CD4-positive, alpha-beta T cell (primary cell): Measurements from ENCODE around the gene PIAS1. TPM values are rescaled to one million over a fixed set of nuclear protein-coding genes. Genes with fewer than 3 reads are reported as not detected.

Source experiments
- ATAC-seq: fragments of 200-7000 bp; cut with Tn5 transposase; one replicate; pipeline ENCODE4 v1.10.0; 2022; ENCODE audit warnings: mild to moderate bottlenecking; ENCODE audit not compliant: poor library complexity
- CTCF ChIA-PET: fragments of 350-600 bp; sonication (Branson Sonifier 250); formaldehyde crosslinking; loops from one replicate; lab custom pipeline; 2021; ENCODE audit warnings: antibody characterized with exemption, inconsistent platforms; lab: Charles Lee
- POLR2A ChIA-PET: fragments of 350-600 bp; sonication (Branson Sonifier 250); formaldehyde crosslinking; loops from one replicate; lab custom pipeline; 2021; ENCODE audit warnings: antibody characterized with exemption, inconsistent platforms; lab: Charles Lee
- DNase-seq, 14 experiments: peaks; one replicate each; pipeline ENCODE4 v3.0.0-alpha.2; 2013 to 2020; ENCODE audit warnings: mixed read lengths in 2 of 14
- H3K27ac ChIP-seq, 2 donors: one replicate each; pipeline versions ENCODE4 v1.5.1 to v1.7.0; 2013; ENCODE audit warnings: low read length in 2 of 2, low read depth in 1 of 2, mild to moderate bottlenecking in 1 of 2
- H3K27me3 ChIP-seq, 2 experiments: 1 replicate in 1 of 2; 2 replicates in 1 of 2; pipeline versions ENCODE4 v1.6.1 to v1.7.0; 2013; ENCODE audit warnings: low read length in 2 of 2, control low read depth in 1 of 2, mild to moderate bottlenecking in 1 of 2, moderate library complexity in 1 of 2; ENCODE audit not compliant: insufficient read depth in 2 of 2, control insufficient read depth in 1 of 2
- H3K36me3 ChIP-seq: one replicate; pipeline ENCODE4 v1.6.1; 2013; ENCODE audit warnings: low read length, control low read depth; ENCODE audit not compliant: insufficient read depth
- H3K4me1 ChIP-seq: one replicate; pipeline ENCODE4 v1.6.1; 2013; ENCODE audit warnings: low read length, control low read depth; ENCODE audit not compliant: insufficient read depth
- H3K4me3 ChIP-seq: one replicate; pipeline ENCODE4 v1.5.1; 2013; ENCODE audit warnings: mild to moderate bottlenecking, low read length, moderate library complexity
- H3K9me3 ChIP-seq, 2 experiments: 1 replicate in 1 of 2; 2 replicates in 1 of 2; pipeline versions ENCODE4 v1.6.1 to v1.7.0; 2013; ENCODE audit warnings: low read length in 2 of 2, mild to moderate bottlenecking in 2 of 2, control low read depth in 1 of 2, moderate library complexity in 1 of 2; ENCODE audit not compliant: control insufficient read depth in 1 of 2, insufficient read depth in 1 of 2
- H3K27ac Mint-ChIP-seq: one replicate; pipeline ENCODE4 v1.8.0; 2020; ENCODE audit warnings: mixed read lengths
- H3K27me3 Mint-ChIP-seq: one replicate; pipeline ENCODE4 v1.8.0; 2021; ENCODE audit warnings: mixed read lengths
- H3K36me3 Mint-ChIP-seq: one replicate; pipeline ENCODE4 v1.8.0; 2021; ENCODE audit warnings: low read depth, mixed read lengths
- H3K4me1 Mint-ChIP-seq: one replicate; pipeline ENCODE4 v1.8.0; 2021; ENCODE audit warnings: low read depth, mixed read lengths
- H3K4me3 Mint-ChIP-seq: one replicate; pipeline ENCODE4 v1.8.0; 2020; ENCODE audit warnings: mild to moderate bottlenecking, mixed read lengths
- H3K9me3 Mint-ChIP-seq: one replicate; pipeline ENCODE4 v1.8.0; 2020; ENCODE audit warnings: mixed read lengths
- intact Hi-C, 2 experiments: fragments of 100-400 bp; cut with DNase I in 1 of 2; cut with micrococcal nuclease in 1 of 2; formaldehyde crosslinking; loops; one replicate each; pipeline versions ENCODE4 v1.15.1 to v1.9.0; 2023 to 2025; cut with DNase I, micrococcal nuclease
- total RNA-seq, 174 experiments: library from RNA in 2 of 174; stranded (reverse) in 2 of 174; gene quantifications; one replicate each; pipeline ENCODE4 v1.2.3 and lab custom pipeline; 2021 to 2026
- TF ChIP-seq, protein P1 (sequence below): fragments of 200-600 bp; IDR thresholded peaks from one replicate; pipeline ENCODE4 v1.8.0; 2022; ENCODE audit warnings: antibody characterized with exemption, mild to moderate bottlenecking

The PIAS1 gene
- total RNA-seq, 2 experiments from 2014 or later: 73.1 to 74.8 TPM

DNA sequence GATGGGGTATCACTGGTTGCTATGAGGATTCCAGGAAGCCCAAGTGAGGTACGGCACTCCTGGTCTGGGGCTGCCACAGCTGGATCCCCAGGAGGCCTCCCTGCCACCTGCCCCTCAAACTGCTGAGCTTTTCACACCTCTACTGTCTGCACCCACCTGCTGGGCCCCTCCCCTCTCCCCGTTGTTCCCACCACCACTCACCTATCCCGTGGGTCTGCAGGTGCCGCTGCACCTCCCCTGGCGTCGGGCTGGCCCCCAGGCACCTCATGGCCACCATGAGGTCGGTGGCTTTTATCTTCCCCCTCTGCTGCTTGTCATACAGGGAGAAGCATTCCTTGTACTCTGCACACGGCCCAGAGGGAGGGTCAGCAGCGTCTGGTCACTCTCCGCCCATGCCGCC lies 145.2 kb downstream of the PIAS1 start:
- Histone ChIP-seq H3K27me3 (no peaks in the 10 kb centered on the region), H3K27ac (no peak overlapping the region), H3K4me1 (peaks cover 3% of the 10 kb centered on the region), H3K36me3 (peaks cover 2% of the 10 kb centered on the region), H3K9me3 (no peaks in the 10 kb centered on the region), H3K4me3 (no peak overlapping the region)
- CTCF ChIA-PET: no interaction called here
- POLR2A ChIA-PET: no interaction called here
- no peaks in the 10 kb centered on the region for H3K4me1 Mint-ChIP-seq
- no peak overlapping the region for H3K27ac Mint-ChIP-seq
- H3K27me3 Mint-ChIP-seq: no peaks in the 10 kb centered on the region
- no peak overlapping the region for H3K4me3 Mint-ChIP-seq
- TF ChIP-seq, protein P1, sequence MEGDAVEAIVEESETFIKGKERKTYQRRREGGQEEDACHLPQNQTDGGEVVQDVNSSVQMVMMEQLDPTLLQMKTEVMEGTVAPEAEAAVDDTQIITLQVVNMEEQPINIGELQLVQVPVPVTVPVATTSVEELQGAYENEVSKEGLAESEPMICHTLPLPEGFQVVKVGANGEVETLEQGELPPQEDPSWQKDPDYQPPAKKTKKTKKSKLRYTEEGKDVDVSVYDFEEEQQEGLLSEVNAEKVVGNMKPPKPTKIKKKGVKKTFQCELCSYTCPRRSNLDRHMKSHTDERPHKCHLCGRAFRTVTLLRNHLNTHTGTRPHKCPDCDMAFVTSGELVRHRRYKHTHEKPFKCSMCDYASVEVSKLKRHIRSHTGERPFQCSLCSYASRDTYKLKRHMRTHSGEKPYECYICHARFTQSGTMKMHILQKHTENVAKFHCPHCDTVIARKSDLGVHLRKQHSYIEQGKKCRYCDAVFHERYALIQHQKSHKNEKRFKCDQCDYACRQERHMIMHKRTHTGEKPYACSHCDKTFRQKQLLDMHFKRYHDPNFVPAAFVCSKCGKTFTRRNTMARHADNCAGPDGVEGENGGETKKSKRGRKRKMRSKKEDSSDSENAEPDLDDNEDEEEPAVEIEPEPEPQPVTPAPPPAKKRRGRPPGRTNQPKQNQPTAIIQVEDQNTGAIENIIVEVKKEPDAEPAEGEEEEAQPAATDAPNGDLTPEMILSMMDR: no peak
- no peaks in the 10 kb centered on the region for H3K36me3 Mint-ChIP-seq
- DNase-seq (no peak), ATAC-seq (no peak)
- no peaks in the 10 kb centered on the region for H3K9me3 Mint-ChIP-seq
- intact Hi-C loops: no loop called here

DNA sequence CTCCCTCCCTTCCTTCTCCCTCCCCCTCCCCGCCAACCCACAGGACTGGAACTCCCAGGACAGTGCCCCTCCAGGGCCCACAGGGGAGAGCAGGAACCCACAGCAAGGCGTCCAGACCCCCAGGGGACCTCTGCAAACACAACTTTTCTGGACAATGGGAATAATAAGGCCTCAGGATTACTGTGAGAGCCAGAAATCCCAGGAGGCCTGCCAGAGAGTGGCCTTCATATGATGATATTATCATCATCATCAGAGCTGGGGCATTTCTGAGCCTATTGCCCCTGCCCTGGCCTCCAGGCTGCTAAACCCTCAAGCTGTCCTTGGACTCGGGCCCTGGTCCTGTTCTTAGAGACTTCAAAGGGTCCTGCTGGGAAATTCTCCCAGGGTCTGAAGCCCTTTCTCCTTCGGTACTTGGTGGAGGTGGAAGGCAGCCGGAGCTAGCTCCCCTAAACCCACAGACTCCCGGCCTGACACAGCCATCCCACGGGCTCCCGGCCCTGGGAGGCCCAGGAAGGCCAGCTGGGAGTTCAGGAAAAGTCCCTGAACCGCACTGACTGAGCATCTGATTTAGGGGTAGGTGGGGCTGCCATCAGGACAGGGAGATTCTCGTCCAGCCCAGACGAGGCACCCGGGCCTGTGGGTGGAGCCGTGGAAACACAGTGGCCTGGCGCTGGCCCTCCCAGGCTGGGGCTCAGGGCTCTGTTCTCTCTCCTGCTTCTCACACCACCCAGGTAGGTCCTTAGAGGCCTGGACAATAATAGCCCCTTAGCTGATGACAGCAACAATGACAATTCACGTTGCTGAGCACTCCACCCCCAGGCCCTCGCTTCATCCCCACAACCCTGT lies 146.1 kb downstream of the PIAS1 start:
- DNase-seq (no peak), ATAC-seq (no peak)
- Mint-ChIP-seq H3K9me3 (no peaks in the 10 kb centered on the region), H3K27me3 (no peaks in the 10 kb centered on the region), H3K4me3 (no peak overlapping the region), H3K36me3 (no peaks in the 10 kb centered on the region), H3K4me1 (no peaks in the 10 kb centered on the region), H3K27ac (no peak overlapping the region)
- peaks cover 7% of the 10 kb centered on the region for H3K4me1 ChIP-seq
- intact Hi-C loops: no loop called here
- no peaks in the 10 kb centered on the region for H3K27me3 ChIP-seq
- no peak overlapping the region for H3K27ac ChIP-seq
- ChIA-PET POLR2A (no interaction called here), CTCF (no interaction called here)
- H3K36me3 ChIP-seq: peaks cover 2% of the 10 kb centered on the region
- TF ChIP-seq, protein P1: no peak
- no peak overlapping the region for H3K4me3 ChIP-seq
- no peaks in the 10 kb centered on the region for H3K9me3 ChIP-seq

DNA sequence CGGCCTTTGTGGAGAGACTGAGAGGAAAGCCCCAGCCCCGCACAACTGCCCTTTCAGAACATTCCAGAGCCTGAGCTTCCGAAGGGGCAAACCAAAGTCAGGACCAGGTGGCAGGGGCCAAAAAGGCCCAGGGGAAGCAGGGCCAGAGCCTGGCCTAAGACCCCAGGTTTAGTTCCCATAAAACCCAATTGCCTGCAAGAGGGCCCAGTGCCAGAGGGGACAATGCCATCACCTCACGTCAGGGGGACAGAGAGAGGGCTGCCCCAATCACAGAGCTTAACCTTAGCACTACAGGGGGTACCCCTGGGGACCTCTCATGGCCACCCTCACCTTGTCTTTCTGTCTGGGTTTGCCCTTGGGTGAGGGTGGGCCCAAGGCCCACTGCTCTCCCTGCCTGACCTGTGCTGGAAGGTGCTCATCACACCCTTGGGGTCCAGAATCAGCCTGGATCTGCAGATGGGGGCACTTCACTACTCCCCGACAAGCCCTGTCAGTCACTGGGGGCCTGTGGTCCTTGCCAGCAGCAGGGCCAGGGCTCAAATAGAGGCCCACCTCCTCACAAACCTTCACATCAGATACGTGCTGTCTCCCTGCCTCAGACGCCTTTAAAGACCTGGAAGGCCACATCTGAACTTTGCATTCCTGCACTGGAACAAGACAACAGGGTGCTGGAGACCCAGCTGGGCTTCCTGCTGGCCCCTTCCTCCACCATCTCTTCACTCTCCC lies 147.2 kb downstream of the PIAS1 start:
- DNase-seq (no peak), ATAC-seq (no peak)
- peak overlapping the region; percentile 6 for H3K27ac Mint-ChIP-seq
- Histone ChIP-seq H3K27ac (no peak overlapping the region), H3K4me3 (no peak overlapping the region), H3K36me3 (no peaks in the 10 kb centered on the region), H3K9me3 (no peaks in the 10 kb centered on the region), H3K4me1 (peaks cover 18% of the 10 kb centered on the region), H3K27me3 (no peaks in the 10 kb centered on the region)
- TF ChIP-seq, protein P1: no peak
- no peaks in the 10 kb centered on the region for H3K27me3 Mint-ChIP-seq
- no peaks in the 10 kb centered on the region for H3K4me1 Mint-ChIP-seq
- intact Hi-C loops: no loop called here
- POLR2A ChIA-PET: no interaction called here
- H3K4me3 Mint-ChIP-seq: no peak overlapping the region
- no peaks in the 10 kb centered on the region for H3K36me3 Mint-ChIP-seq
- no peaks in the 10 kb centered on the region for H3K9me3 Mint-ChIP-seq
- CTCF ChIA-PET: no interaction called here
